Neural progenitor cell (in vitro differentiated cells): ENCODE results near the gene ABLIM2. TPM values are rescaled to one million over a fixed set of nuclear protein-coding genes. Genes with fewer than 3 reads are reported as not detected.
A peak's percentile ranks its signal among the peaks of the same experiment; 100 is the strongest.

Experiments used
- DNase-seq: peaks from one replicate; pipeline ENCODE4 v3.0.0-alpha.2; 2016; ENCODE audit warnings: low spot score
- H2AFZ ChIP-seq: fragments of 200-600 bp; sonication (generic); replicated peaks from 2 replicates; pipeline ENCODE4 v1.6.1; 2016; ENCODE audit warnings: antibody characterized with exemption
- H3F3A ChIP-seq: fragments of 200-600 bp; sonication (generic); 2 replicates; pipeline ENCODE4 v1.6.1; 2016; ENCODE audit warnings: antibody characterized with exemption, low read depth
- H3K27ac ChIP-seq: fragments of 200-600 bp; sonication (generic); 2 replicates; pipeline ENCODE4 v1.5.1; 2016; ENCODE audit warnings: mild to moderate bottlenecking
- H3K27me3 ChIP-seq: fragments of 200-600 bp; sonication (generic); 2 replicates; pipeline ENCODE4 v1.6.1; 2016; ENCODE audit warnings: mild to moderate bottlenecking, moderate library complexity
- H3K36me3 ChIP-seq: fragments of 200-600 bp; sonication (generic); 2 replicates; pipeline ENCODE4 v1.5.1; 2016
- H3K4me1 ChIP-seq: fragments of 200-600 bp; sonication (generic); 2 replicates; pipeline ENCODE4 v1.6.1; 2016; ENCODE audit warnings: mixed run types
- H3K4me2 ChIP-seq: fragments of 200-600 bp; sonication (generic); 2 replicates; pipeline ENCODE4 v1.6.1; 2016
- H3K4me3 ChIP-seq: fragments of 200-600 bp; sonication (generic); 2 replicates; pipeline ENCODE4 v1.5.1; 2016
- H3K79me2 ChIP-seq: fragments of 200-600 bp; sonication (generic); 2 replicates; pipeline ENCODE4 v1.6.1; 2016; ENCODE audit warnings: low read depth
- H3K9ac ChIP-seq: fragments of 200-600 bp; sonication (generic); 2 replicates; pipeline ENCODE4 v1.6.1; 2016
- H3K9me3 ChIP-seq: fragments of 200-600 bp; sonication (generic); 2 replicates; pipeline ENCODE4 v1.5.1; 2016; ENCODE audit warnings: low read depth
- H4K20me1 ChIP-seq: fragments of 200-600 bp; sonication (generic); 2 replicates; pipeline ENCODE4 v1.6.1; 2016; ENCODE audit warnings: low read depth
- H3K27ac Mint-ChIP-seq: 3 replicates; pipeline ENCODE4 v1.8.0; 2021; ENCODE audit warnings: mixed read lengths
- H3K27me3 Mint-ChIP-seq: 2 replicates; pipeline ENCODE4 v1.8.0; 2022; ENCODE audit warnings: low read depth, mild to moderate bottlenecking, inconsistent platforms, moderate library complexity, mixed read lengths; ENCODE audit not compliant: insufficient read depth
- H3K36me3 Mint-ChIP-seq: 3 replicates; pipeline ENCODE4 v1.8.0; 2021; ENCODE audit warnings: mixed read lengths
- H3K4me1 Mint-ChIP-seq: 3 replicates; pipeline ENCODE4 v1.8.0; 2021; ENCODE audit warnings: mixed read lengths
- H3K4me3 Mint-ChIP-seq: 3 replicates; pipeline ENCODE4 v1.8.0; 2021; ENCODE audit warnings: mild to moderate bottlenecking, moderate library complexity, mixed read lengths
- H3K9me3 Mint-ChIP-seq: 3 replicates; pipeline ENCODE4 v1.8.0; 2020; ENCODE audit warnings: mixed read lengths
- EZH2 ChIP-seq: fragments of 200-600 bp; sonication (generic); IDR thresholded peaks from 2 replicates; pipeline ENCODE4 v1.6.1; 2017; ENCODE audit warnings: antibody characterized with exemption, mild to moderate bottlenecking, moderate library complexity
- EZH2phosphoT487 ChIP-seq: fragments of 200-600 bp; sonication (generic); IDR thresholded peaks from 2 replicates; pipeline ENCODE4 v1.6.1; 2017; ENCODE audit warnings: antibody characterized with exemption
- total RNA-seq: library from RNA; depleted of rRNA; stranded (reverse); fragments of >200 nt; gene quantifications from 2 replicates; pipeline ENCODE4 v1.2.3, GENCODE V29; 2015; ENCODE audit warnings: low replicate concordance
- TF ChIP-seq, protein P1 (sequence below): fragments of 200-600 bp; sonication (generic); IDR thresholded peaks from 2 replicates; pipeline ENCODE4 v1.5.1; 2017; ENCODE audit warnings: antibody characterized with exemption, mild to moderate bottlenecking

ABLIM2 gene
- total RNA-seq, 1 donor from 2014 or later, result 0.24 TPM

GRCh38 chr4:8047837-8048678 is 110.6 kb downstream of the ABLIM2 start:
- Mint-ChIP-seq H3K9me3 (no peaks in the 10 kb centered on the region), H3K4me3 (no peak overlapping the region), H3K4me1 (peaks cover 36% of the 10 kb centered on the region), H3K27ac (peak overlapping the region; percentile 74), H3K36me3 (no peaks in the 10 kb centered on the region), H3K27me3 (peaks cover 13% of the 10 kb centered on the region)
- no peaks in the 10 kb centered on the region for H3K79me2 ChIP-seq
- no peaks in the 10 kb centered on the region for H4K20me1 ChIP-seq
- no peaks in the 10 kb centered on the region for H3K9me3 ChIP-seq
- no peak overlapping the region for H3K27ac ChIP-seq
- H3K36me3 ChIP-seq, result no peaks in the 10 kb centered on the region
- DNase-seq, result no peak
- TF ChIP-seq EZH2phosphoT487, result no peak
- no peak for TF ChIP-seq EZH2
- TF ChIP-seq, protein P1, sequence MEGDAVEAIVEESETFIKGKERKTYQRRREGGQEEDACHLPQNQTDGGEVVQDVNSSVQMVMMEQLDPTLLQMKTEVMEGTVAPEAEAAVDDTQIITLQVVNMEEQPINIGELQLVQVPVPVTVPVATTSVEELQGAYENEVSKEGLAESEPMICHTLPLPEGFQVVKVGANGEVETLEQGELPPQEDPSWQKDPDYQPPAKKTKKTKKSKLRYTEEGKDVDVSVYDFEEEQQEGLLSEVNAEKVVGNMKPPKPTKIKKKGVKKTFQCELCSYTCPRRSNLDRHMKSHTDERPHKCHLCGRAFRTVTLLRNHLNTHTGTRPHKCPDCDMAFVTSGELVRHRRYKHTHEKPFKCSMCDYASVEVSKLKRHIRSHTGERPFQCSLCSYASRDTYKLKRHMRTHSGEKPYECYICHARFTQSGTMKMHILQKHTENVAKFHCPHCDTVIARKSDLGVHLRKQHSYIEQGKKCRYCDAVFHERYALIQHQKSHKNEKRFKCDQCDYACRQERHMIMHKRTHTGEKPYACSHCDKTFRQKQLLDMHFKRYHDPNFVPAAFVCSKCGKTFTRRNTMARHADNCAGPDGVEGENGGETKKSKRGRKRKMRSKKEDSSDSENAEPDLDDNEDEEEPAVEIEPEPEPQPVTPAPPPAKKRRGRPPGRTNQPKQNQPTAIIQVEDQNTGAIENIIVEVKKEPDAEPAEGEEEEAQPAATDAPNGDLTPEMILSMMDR, result no peak
- peaks cover 12% of the 10 kb centered on the region for H3F3A ChIP-seq
- H3K4me2 ChIP-seq, result no peak overlapping the region
- no peak overlapping the region for H3K4me3 ChIP-seq
- no peaks in the 10 kb centered on the region for H3K27me3 ChIP-seq
- H3K4me1 ChIP-seq, result peaks cover 17% of the 10 kb centered on the region
- no peak overlapping the region for H2AFZ ChIP-seq
- H3K9ac ChIP-seq, result no peak overlapping the region

DNA sequence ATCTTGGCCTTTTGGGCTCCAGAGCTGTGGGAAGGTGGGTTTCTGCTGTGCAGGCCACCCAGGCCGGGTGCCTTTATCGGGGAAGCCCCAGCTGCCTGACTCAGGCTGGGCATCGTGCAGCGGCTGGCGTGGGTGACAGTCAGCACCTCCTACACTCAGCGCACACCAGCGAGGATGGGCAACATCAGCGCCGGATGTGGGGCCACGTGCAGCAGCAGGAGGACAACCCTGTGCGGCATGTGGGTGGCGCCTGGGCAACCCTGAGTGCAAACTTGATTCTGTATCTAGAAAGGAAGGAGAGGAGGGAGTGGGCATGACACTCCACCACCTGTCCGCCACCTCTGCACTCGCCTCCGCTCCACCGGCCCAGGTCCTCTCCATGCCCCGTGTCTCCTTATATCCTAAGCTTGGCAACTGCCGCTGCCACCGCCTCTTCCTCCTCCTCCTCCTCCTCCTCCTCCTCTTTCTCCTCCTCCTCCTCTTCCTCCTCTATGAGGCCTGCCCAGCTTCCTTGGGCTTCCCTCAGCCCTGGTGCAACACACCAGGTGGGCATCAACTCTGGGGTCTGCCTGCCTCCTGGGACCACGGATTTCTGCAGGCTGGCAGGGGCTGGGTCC is 111.6 kb downstream of the ABLIM2 start:
- H3K36me3 ChIP-seq, result no peaks in the 10 kb centered on the region
- H3K4me3 Mint-ChIP-seq, result no peak overlapping the region

GRCh38 chr4:8045909-8046308 is 112.7 kb downstream of the ABLIM2 start:
- Histone ChIP-seq H3K9me3 (no peaks in the 10 kb centered on the region), H3F3A (peaks cover 11% of the 10 kb centered on the region), H3K4me3 (no peak overlapping the region), H3K27ac (no peak overlapping the region), H4K20me1 (no peaks in the 10 kb centered on the region), H3K4me1 (peaks cover 15% of the 10 kb centered on the region), H3K27me3 (no peaks in the 10 kb centered on the region), H3K79me2 (no peaks in the 10 kb centered on the region), H3K4me2 (no peak overlapping the region), H3K9ac (no peak overlapping the region), H3K36me3 (no peaks in the 10 kb centered on the region), H2AFZ (no peak overlapping the region)
- Mint-ChIP-seq H3K36me3 (no peaks in the 10 kb centered on the region), H3K27me3 (peaks cover 9% of the 10 kb centered on the region), H3K4me1 (peaks cover 33% of the 10 kb centered on the region), H3K9me3 (no peaks in the 10 kb centered on the region), H3K27ac (no peak overlapping the region), H3K4me3 (no peak overlapping the region)
- TF ChIP-seq EZH2phosphoT487, result no peak
- TF ChIP-seq, protein P1, result no peak
- no peak for TF ChIP-seq EZH2
- no peak for DNase-seq

More for the DNA sequence above, 111.6 kb downstream of the ABLIM2 start:
- Histone ChIP-seq H2AFZ (no peak overlapping the region), H3K27me3 (no peaks in the 10 kb centered on the region), H3K4me2 (no peak overlapping the region), H4K20me1 (no peaks in the 10 kb centered on the region), H3F3A (peaks cover 12% of the 10 kb centered on the region), H3K79me2 (no peaks in the 10 kb centered on the region), H3K27ac (no peak overlapping the region), H3K9ac (no peak overlapping the region), H3K4me1 (peaks cover 17% of the 10 kb centered on the region), H3K4me3 (no peak overlapping the region), H3K9me3 (no peaks in the 10 kb centered on the region)
- no peak for TF ChIP-seq EZH2phosphoT487
- TF ChIP-seq, protein P1, result no peak
- no peak for TF ChIP-seq EZH2
- Mint-ChIP-seq H3K36me3 (no peaks in the 10 kb centered on the region), H3K4me1 (peaks cover 35% of the 10 kb centered on the region), H3K27me3 (peaks cover 11% of the 10 kb centered on the region), H3K27ac (no peak overlapping the region), H3K9me3 (no peaks in the 10 kb centered on the region)
- DNase-seq, result no peak
